HepG2 (cell line): ENCODE measurements around the gene AGAP3. TPM values are rescaled to one million over a fixed set of nuclear protein-coding genes. Genes with fewer than 3 reads are reported as not detected.

ENCODE experiments used
- ATAC-seq: fragments of 200-7000 bp; cut with Tn5 transposase; 3 replicates; pipeline ENCODE4 v1.9.1; 2020; ENCODE audit warnings: mild to moderate bottlenecking, moderate library complexity
- BruUV-seq: library from RNA; stranded (reverse); fragments of 400-500 nt; replicated peaks from 2 replicates; lab custom pipeline; 2021; lab: Mats Ljungman, UMichigan
- CTCF ChIA-PET: fragments of 300-600 bp; formaldehyde crosslinking; extraction: SDS; loops from one replicate; lab custom pipeline; 2021; ENCODE audit warnings: low total read pairs, inconsistent platforms, low intra/inter-chr PET ratio; lab: Yijun Ruan, JAX
- POLR2A ChIA-PET: fragments of 350-600 bp; sonication (Branson Sonifier 250); formaldehyde crosslinking; loops from one replicate; lab custom pipeline; 2020; ENCODE audit warnings: antibody characterized with exemption, inconsistent platforms; lab: Yijun Ruan, JAX
- DNase-seq: peaks from one replicate; pipeline ENCODE4 v3.0.0-alpha.2; 2015; ENCODE audit warnings: low spot score
- FAIRE-seq: peaks from 3 replicates; lab custom pipeline; 2011; peaks lifted over from hg19 to GRCh38; lab: Jason Lieb, UNC
- H2AFZ ChIP-seq: one replicate; pipeline ENCODE4 v1.6.1; 2011; ENCODE audit warnings: low read length, inconsistent platforms
- H3K27ac ChIP-seq: fragments of 300-600 bp; 3 replicates; pipeline ENCODE4 v1.8.0; 2011; ENCODE audit warnings: mixed run types, mild to moderate bottlenecking, mixed read lengths, low read length, inconsistent platforms; ENCODE audit not compliant: insufficient read depth; ENCODE audit errors: extremely low read length
- H3K27me3 ChIP-seq, 2 experiments: fragments of 200-600 bp in 1 of 2; 2 replicates in 1 of 2; 3 replicates in 1 of 2; pipeline versions ENCODE4 v1.6.0 to v1.8.0; 2011; ENCODE audit warnings: low read length in 2 of 2, mild to moderate bottlenecking in 2 of 2, moderate library complexity in 2 of 2, inconsistent platforms in 1 of 2; ENCODE audit not compliant: insufficient read depth in 2 of 2, control insufficient read depth in 1 of 2
- H3K36me3 ChIP-seq, 2 experiments: fragments of 200-600 bp in 1 of 2; replicated peaks in 1 of 2; 2 replicates in 1 of 2; 3 replicates in 1 of 2; pipeline versions ENCODE4 v1.5.1 to v1.8.0; 2011; ENCODE audit warnings: low read length in 2 of 2, inconsistent platforms in 1 of 2; ENCODE audit not compliant: insufficient read depth in 2 of 2, control insufficient read depth in 1 of 2
- H3K4me1 ChIP-seq: 2 replicates; pipeline ENCODE4 v1.5.1; 2012; ENCODE audit warnings: low read length, inconsistent platforms; ENCODE audit not compliant: insufficient read depth
- H3K4me2 ChIP-seq: 2 replicates; pipeline ENCODE4 v1.6.0; 2011; ENCODE audit warnings: low read depth, low read length, inconsistent platforms
- H3K4me3 ChIP-seq, 3 experiments: fragments of 200-600 bp in 1 of 3; sonication (generic), shearing (Covaris generic) in 1 of 3; replicated peaks in 1 of 3; 2 replicates each; pipeline ENCODE4 v1.5.1; 2011 to 2016; ENCODE audit warnings: low read length in 3 of 3, inconsistent platforms in 2 of 3, low read depth in 2 of 3, mild to moderate bottlenecking in 2 of 3, control low read depth in 1 of 3, mixed read lengths in 1 of 3; ENCODE audit not compliant: insufficient read depth in 1 of 3
- H3K79me2 ChIP-seq: one replicate; pipeline ENCODE4 v1.6.1; 2011; ENCODE audit warnings: low read length, inconsistent platforms; ENCODE audit not compliant: insufficient read depth
- H3K9ac ChIP-seq: 2 replicates; pipeline ENCODE4 v1.6.0; 2011; ENCODE audit warnings: mild to moderate bottlenecking, low read depth, low read length, inconsistent platforms; ENCODE audit not compliant: insufficient read depth
- H3K9me3 ChIP-seq: 2 replicates; pipeline ENCODE4 v1.5.1; 2012; ENCODE audit warnings: mild to moderate bottlenecking, low read length
- H4K20me1 ChIP-seq: 2 replicates; pipeline ENCODE4 v1.6.0; 2011; ENCODE audit warnings: inconsistent platforms, mild to moderate bottlenecking, low read length, moderate library complexity; ENCODE audit not compliant: insufficient read depth
- CBX2 ChIP-seq, 2 experiments: fragments of 200-600 bp in 1 of 2; sonication (generic); formaldehyde crosslinking in 1 of 2; IDR thresholded peaks; 2 replicates each; pipeline versions ENCODE4 v1.7.0 to v1.8.1; 2018 to 2022; ENCODE audit warnings: low read depth in 2 of 2, low read length in 1 of 2, mild to moderate bottlenecking in 1 of 2, missing genetic modification reagents in 1 of 2
- NFE2L2 ChIP-seq: fragments of 150-350 bp; IDR thresholded peaks from 2 replicates; pipeline ENCODE4 v1.6.1; 2014; ENCODE audit warnings: low read length
- ZNF432 ChIP-seq: sonication (generic); formaldehyde crosslinking; IDR thresholded peaks from 2 replicates; pipeline ENCODE4 v1.5.0; 2020; ENCODE audit warnings: missing genetic modification reagents, mild to moderate bottlenecking, borderline replicate concordance
- ZZZ3 ChIP-seq: sonication (generic); formaldehyde crosslinking; IDR thresholded peaks from 2 replicates; pipeline ENCODE4 v1.4.0; 2020; ENCODE audit warnings: missing genetic modification reagents, mild to moderate bottlenecking, borderline replicate concordance
- WGBS: methylation state at CpG from one replicate; pipeline ENCODE4 v1.1.6; 2017; ENCODE audit warnings: low lambda C conversion rate; 5-methylcytosine and 5-hydroxymethylcytosine counted together
- in situ Hi-C: cut with HindIII; loops from 2 replicates; pipeline ENCODE4 v1.10.0; 2017; ENCODE audit warnings: low pct_unique_long_range_greater_than_20kb; ENCODE audit not compliant: extremely low pct_ligation_motif_present
- intact Hi-C: fragments of 100-400 bp; cut with micrococcal nuclease; formaldehyde crosslinking; loops from one replicate; pipeline ENCODE4 v1.10.0; 2022; ENCODE audit not compliant: unreplicated experiment
- polyA plus RNA-seq, 8 experiments: library from polyadenylated mRNA; depleted of rRNA in 3 of 8; stranded (reverse) in 7 of 8; unstranded in 1 of 8; fragments of >200 nt; fragmentation: Illumina TruSeq in 4 of 8; extraction: Trizol in 4 of 8; gene quantifications; 2 replicates each; pipeline versions ENCODE4 v1.2.1 to v1.2.3, GENCODE V29; 2011 to 2016; ENCODE audit warnings: low read depth in 4 of 8, missing spikeins in 1 of 8, mixed read lengths in 1 of 8; ENCODE audit not compliant: insufficient read depth in 1 of 8
- total RNA-seq, 5 experiments: library from RNA; depleted of rRNA; stranded (reverse); fragments of >200 nt; fragmentation: Illumina TruSeq; extraction: Trizol; gene quantifications; 2 replicates each; pipeline ENCODE4 v1.2.3, GENCODE V29; 2016; ENCODE audit warnings: low read depth in 1 of 5
- TF ChIP-seq, protein P1 (sequence below): sonication (generic); formaldehyde crosslinking; IDR thresholded peaks from 2 replicates; pipeline ENCODE4 v1.4.0; 2020; ENCODE audit warnings: mild to moderate bottlenecking, missing genetic modification reagents
- TF ChIP-seq, protein P2 (sequence below): sonication (generic); formaldehyde crosslinking; IDR thresholded peaks from 2 replicates; pipeline ENCODE4 v1.5.0; 2020; ENCODE audit warnings: mild to moderate bottlenecking, missing genetic modification reagents, moderate library complexity
- TF ChIP-seq, protein P3 (sequence below): sonication (generic); formaldehyde crosslinking; IDR thresholded peaks from 2 replicates; pipeline ENCODE4 v1.4.0; 2020; ENCODE audit warnings: missing genetic modification reagents; ENCODE audit errors: not compliant biosample characterization

AGAP3 gene
- total and polyA plus RNA-seq, 2 of the 13 experiments (the other 11 are each of a cell fraction or from before 2014, with no cell fraction given): 31.3 to 61.4 TPM

- TF ChIP-seq, protein P1, sequence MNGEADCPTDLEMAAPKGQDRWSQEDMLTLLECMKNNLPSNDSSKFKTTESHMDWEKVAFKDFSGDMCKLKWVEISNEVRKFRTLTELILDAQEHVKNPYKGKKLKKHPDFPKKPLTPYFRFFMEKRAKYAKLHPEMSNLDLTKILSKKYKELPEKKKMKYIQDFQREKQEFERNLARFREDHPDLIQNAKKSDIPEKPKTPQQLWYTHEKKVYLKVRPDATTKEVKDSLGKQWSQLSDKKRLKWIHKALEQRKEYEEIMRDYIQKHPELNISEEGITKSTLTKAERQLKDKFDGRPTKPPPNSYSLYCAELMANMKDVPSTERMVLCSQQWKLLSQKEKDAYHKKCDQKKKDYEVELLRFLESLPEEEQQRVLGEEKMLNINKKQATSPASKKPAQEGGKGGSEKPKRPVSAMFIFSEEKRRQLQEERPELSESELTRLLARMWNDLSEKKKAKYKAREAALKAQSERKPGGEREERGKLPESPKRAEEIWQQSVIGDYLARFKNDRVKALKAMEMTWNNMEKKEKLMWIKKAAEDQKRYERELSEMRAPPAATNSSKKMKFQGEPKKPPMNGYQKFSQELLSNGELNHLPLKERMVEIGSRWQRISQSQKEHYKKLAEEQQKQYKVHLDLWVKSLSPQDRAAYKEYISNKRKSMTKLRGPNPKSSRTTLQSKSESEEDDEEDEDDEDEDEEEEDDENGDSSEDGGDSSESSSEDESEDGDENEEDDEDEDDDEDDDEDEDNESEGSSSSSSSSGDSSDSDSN: peak; percentile 35; the same call in 1 of the 2 replicates
- no peak for TF ChIP-seq NFE2L2
- no peak for TF ChIP-seq ZZZ3 (CRISPR knock-in tag)
- TF ChIP-seq, protein P2, sequence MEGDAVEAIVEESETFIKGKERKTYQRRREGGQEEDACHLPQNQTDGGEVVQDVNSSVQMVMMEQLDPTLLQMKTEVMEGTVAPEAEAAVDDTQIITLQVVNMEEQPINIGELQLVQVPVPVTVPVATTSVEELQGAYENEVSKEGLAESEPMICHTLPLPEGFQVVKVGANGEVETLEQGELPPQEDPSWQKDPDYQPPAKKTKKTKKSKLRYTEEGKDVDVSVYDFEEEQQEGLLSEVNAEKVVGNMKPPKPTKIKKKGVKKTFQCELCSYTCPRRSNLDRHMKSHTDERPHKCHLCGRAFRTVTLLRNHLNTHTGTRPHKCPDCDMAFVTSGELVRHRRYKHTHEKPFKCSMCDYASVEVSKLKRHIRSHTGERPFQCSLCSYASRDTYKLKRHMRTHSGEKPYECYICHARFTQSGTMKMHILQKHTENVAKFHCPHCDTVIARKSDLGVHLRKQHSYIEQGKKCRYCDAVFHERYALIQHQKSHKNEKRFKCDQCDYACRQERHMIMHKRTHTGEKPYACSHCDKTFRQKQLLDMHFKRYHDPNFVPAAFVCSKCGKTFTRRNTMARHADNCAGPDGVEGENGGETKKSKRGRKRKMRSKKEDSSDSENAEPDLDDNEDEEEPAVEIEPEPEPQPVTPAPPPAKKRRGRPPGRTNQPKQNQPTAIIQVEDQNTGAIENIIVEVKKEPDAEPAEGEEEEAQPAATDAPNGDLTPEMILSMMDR (CRISPR knock-in tag): peak; percentile 72
Measured at GRCh38 chr7:151168003-151168786, 81.9 kb downstream of the AGAP3 start (continued).

DNA sequence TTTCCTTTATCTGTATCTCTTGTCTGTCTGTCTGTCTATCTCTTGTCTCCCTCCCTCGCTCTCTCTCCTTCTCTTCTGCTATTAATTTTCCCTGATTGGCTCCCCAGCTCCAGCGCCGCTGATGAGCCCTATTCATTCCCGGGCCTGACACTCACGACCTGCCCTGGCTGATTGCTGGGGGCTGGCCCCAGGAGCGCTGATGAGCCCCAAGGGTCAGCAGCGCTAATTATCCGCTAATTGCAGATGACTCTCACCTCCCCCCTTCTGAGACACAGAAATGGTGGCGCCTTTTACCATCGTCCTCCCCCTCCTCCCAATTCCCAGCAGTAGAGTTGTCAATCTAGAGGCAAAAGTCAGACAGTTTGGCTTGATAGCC, 82.5 kb downstream of the AGAP3 start:
- TF ChIP-seq ZNF432 (CRISPR knock-in tag) (no peak), CBX2 (IDR thresholded peaks at IDR 0.05; ENCODE audit: low read depth, low read length) (no peak), CBX2 (CRISPR knock-in tag; IDR thresholded peaks at IDR 0.05; ENCODE audit: low read depth) (no peak)
- TF ChIP-seq, protein P3, sequence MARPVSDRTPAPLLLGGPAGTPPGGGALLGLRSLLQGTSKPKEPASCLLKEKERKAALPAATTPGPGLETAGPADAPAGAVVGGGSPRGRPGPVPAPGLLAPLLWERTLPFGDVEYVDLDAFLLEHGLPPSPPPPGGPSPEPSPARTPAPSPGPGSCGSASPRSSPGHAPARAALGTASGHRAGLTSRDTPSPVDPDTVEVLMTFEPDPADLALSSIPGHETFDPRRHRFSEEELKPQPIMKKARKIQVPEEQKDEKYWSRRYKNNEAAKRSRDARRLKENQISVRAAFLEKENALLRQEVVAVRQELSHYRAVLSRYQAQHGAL (CRISPR knock-in tag): no peak
- no peaks in the 10 kb centered on the region for H3K4me1 ChIP-seq
- no peak overlapping the region for H3K4me2 ChIP-seq
- BruUV-seq: no TSS peak
- no peaks in the 10 kb centered on the region for H3K79me2 ChIP-seq
- no peaks in the 10 kb centered on the region for H3K36me3 ChIP-seq
- intact Hi-C loops (no loop called here), in situ Hi-C loops (no loop called here)
- no peak overlapping the region for H2AFZ ChIP-seq
- ChIA-PET POLR2A (no interaction called here), CTCF (interaction anchor here (1.2 kb wide), 1 partner anchor 134 kb away, joined by 3 read pairs; no protein-coding TSS in a partner anchor)
- no peak for FAIRE-seq
- no peak overlapping the region for H3K9ac ChIP-seq
- no peak overlapping the region for H3K27ac ChIP-seq
- peaks cover 9 to 62% of the 10 kb centered on the region in 2 experiments for H3K27me3 ChIP-seq
- DNase-seq: no peak
- 36% methylated on average over 10 of the region's 10 CpGs for WGBS
- no peak for ATAC-seq
- no peak overlapping the region for H3K4me3 ChIP-seq
- H4K20me1 ChIP-seq: no peaks in the 10 kb centered on the region
- H3K9me3 ChIP-seq: no peaks in the 10 kb centered on the region
